ENCODE results near the gene DACH2.

DNA sequence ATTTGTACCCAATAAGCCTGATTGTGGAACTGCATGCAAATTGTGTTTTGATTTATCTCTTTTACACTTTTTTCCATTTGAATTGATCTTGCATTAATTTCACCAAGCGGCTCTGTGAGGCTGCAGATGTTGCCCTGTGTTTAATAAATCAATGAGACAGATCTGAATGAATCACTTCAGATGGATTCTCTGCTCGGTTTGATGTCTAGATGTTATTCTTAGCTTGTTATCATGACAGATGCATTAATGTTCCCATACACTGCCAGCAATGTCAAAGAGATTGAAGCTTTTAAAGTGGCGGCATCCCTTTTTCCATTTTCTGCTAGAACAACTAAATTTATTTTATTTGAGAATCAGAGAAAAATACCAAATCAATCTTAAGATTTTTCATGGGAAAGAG is 6.3 kb downstream of the DACH2 start:
- TF ChIP-seq HDGF (IDR thresholded peaks at IDR 0.05; ENCODE audit: borderline replicate concordance) (no peak), SUZ12 (IDR thresholded peaks at IDR 0.05) (no peak), BHLHE40 (IDR thresholded peaks at IDR 0.05; ENCODE audit: borderline replicate concordance) (no peak), ELF4 (IDR thresholded peaks at IDR 0.05) (no peak), LEF1 (IDR thresholded peaks at IDR 0.05; ENCODE audit: borderline replicate concordance) (no peak), FOXM1 (IDR thresholded peaks at IDR 0.05; ENCODE audit: borderline replicate concordance) (no peak), SP1 (IDR thresholded peaks at IDR 0.05) (no peak), NFRKB (IDR thresholded peaks at IDR 0.05) (no peak), FOXK2 (IDR thresholded peaks at IDR 0.05) (no peak)
- TF ChIP-seq, protein P1, sequence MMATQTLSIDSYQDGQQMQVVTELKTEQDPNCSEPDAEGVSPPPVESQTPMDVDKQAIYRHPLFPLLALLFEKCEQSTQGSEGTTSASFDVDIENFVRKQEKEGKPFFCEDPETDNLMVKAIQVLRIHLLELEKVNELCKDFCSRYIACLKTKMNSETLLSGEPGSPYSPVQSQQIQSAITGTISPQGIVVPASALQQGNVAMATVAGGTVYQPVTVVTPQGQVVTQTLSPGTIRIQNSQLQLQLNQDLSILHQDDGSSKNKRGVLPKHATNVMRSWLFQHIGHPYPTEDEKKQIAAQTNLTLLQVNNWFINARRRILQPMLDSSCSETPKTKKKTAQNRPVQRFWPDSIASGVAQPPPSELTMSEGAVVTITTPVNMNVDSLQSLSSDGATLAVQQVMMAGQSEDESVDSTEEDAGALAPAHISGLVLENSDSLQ (IDR thresholded peaks at IDR 0.05), result no peak

Data from HEK293T (cell line).